Gastrocnemius medialis (tissue), 4 donors: Measurements from ENCODE around the gene A3GALT2.

Source experiments
- CTCF ChIP-seq, 5 experiments: fragments of 450-650 bp in 3 of 5; fragments of 200-600 bp in 2 of 5; sonication (generic) in 2 of 5; IDR thresholded peaks in 4 of 5; conservative IDR thresholded peaks in 1 of 5; 1 replicate in 4 of 5; 2 replicates in 1 of 5; pipeline ENCODE4 v1.5.1; 2016 to 2019; ENCODE audit warnings: antibody characterized with exemption in 5 of 5, mild to moderate bottlenecking in 3 of 5, moderate library complexity in 3 of 5
- POLR2A ChIP-seq, 2 donors: fragments of 450-650 bp; IDR thresholded peaks; one replicate each; pipeline ENCODE4 v1.6.1; 2017; ENCODE audit warnings: antibody characterized with exemption in 2 of 2, mild to moderate bottlenecking in 2 of 2, moderate library complexity in 2 of 2

GRCh38 chr1:33328817-33329216 is 7.9 kb upstream of the A3GALT2 start:
- TF ChIP-seq CTCF (IDR thresholded peaks at IDR 0.05 in 4 of 5, conservative IDR thresholded peaks at IDR 0.05 in 1 of 5): no peak
- no peak for TF ChIP-seq POLR2A (IDR thresholded peaks at IDR 0.05)
